Urothelium cell line (cell line): ENCODE data around the gene SNRPA.
"Not testable (repeated sequence)": the region's sequence is repeated elsewhere in the genome, so short reads cannot be mapped to it uniquely, and the experiment has no call there.

Experiments used
- DNase-seq: peaks from one replicate; pipeline ENCODE4 v3.0.0; 2011; ENCODE audit warnings: low spot score, mixed read lengths
- FAIRE-seq: peaks from 2 replicates; lab custom pipeline; 2011; peaks lifted over from hg19 to GRCh38; lab: Jason Lieb, UNC

Gene SNRPA

GRCh38 chr19:40810649-40811408 is 59.8 kb downstream of the SNRPA start:
- FAIRE-seq, DNase-seq: not testable (repeated sequence)

DNA sequence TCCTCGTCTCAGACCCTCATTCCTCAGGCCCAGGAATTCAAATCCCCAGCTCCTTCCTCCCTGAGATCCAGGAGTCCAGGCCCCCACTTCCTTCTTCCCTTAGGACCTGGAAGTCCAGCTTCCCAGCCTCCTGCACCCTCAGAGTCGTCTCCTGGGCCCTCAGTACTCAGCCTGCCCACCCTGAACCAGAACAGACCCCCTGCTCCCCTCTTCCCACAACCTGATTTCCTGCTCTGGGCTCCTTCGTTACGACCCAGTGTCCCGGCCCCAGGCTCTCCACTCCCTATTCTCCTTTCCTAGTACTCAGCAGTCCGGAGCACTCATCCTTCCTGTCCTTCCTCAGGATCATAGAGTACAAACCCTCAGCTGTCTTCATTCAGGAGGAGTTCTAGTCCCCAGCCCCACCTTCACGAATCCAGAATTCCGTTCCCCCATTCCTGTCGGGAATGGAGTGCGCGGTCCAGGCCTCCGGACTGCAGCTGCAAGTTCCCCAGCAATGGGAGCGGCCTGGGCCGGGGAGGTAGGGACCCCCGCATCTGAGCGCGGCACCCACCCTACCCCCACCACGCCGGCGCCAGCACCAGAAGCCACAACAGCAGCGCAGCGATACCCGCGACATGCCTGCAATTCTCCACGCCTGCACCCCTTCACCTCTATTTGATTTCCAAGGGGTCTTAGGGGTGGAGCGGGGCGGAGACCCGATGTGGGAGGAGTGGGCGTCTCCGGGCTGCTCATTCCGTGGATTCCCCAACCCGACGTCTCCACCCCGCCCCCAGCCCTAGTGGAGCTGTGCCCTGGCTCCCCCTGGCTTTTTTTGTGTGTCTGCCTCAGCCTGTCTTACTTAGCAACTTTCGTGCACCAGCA is 60.7 kb downstream of the SNRPA start:
- FAIRE-seq (no peak), DNase-seq (no peak)

DNA sequence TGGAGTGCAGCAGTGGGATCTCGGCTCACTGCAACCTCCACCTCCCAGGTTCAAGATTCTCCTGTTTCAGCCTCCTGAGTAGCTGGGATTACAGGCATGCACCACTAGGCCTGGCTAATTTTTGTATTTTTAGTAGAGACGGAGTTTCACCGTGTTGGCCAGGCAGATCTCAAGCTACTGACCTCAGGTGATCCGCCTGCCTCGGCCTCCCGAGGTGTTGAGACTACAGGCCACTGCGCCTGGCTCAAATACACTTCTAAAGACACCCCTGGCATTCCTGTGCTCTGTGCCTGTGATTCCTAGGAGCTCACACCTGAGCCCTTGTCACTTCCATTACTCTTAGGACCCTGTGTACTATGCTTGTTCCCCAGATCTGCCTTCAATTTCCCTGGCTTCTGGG is 61.6 kb downstream of the SNRPA start:
- DNase-seq, FAIRE-seq: not testable (repeated sequence)

DNA sequence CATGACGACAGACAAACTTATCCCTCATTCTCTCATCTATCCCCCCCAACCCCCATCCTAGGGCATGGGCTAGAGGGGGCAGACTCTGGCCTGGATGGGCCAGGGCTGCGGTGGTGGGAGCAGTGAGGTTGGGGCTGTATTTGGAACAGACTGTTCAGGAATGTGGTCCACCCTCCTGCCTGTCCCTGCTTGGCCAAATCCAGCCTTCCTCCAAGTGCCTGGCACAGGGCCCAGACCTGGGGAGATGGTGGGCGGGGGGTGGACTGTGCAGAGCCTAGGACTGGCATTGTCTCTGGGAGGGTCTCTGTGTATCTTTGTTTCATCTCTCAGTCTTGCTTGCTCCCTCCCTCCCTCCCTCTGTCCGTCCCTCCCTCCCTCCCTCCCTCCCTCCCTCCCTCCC is 62.2 kb downstream of the SNRPA start:
- FAIRE-seq: peak; percentile 20
- no peak for DNase-seq
